D721Med (cell line): Measurements from ENCODE around the gene FIGLA.

Experiments
- DNase-seq: peaks from one replicate; pipeline ENCODE4 v3.0.0; 2011; ENCODE audit warnings: low spot score; ENCODE audit not compliant: insufficient read length
- FAIRE-seq: peaks from 2 replicates; lab custom pipeline; 2011; peaks lifted over from hg19 to GRCh38; lab: Jason Lieb, UNC
- CTCF ChIP-seq: IDR thresholded peaks from 2 replicates; pipeline ENCODE4 v1.5.1; 2012; ENCODE audit warnings: mild to moderate bottlenecking, control low read depth; ENCODE audit not compliant: insufficient read depth; ENCODE audit errors: missing control alignments

FIGLA gene

DNA sequence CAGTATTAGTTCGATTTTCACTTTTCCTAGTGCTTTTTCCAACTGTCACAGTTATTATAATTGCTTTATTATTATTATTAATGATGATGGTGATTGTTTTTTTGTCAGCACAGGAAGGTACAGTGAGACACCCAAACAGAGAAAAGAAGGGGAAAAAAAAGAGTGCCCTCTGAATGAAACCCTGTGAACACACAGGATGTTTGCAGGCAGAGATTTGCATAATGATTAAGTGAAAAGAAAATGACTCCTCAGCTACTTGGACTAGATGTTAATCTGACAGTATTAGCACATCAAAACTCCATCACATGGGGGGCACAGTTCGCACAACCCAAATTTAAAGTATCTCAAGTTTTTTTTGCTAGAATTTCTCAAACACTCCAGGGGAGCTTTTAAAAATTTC lies 55.4 kb downstream of the FIGLA start:
- FAIRE-seq: no peak
- DNase-seq: no peak
- no peak for TF ChIP-seq CTCF

GRCh38 chr2:70733646-70734180 lies 56.7 kb downstream of the FIGLA start:
- DNase-seq: no peak
- no peak for FAIRE-seq
- no peak for TF ChIP-seq CTCF

- FAIRE-seq (no peak), DNase-seq (no peak)
- TF ChIP-seq CTCF: no peak
These were observed 57.4 kb downstream of the FIGLA start for GRCh38 chr2:70732766-70733645.

DNA sequence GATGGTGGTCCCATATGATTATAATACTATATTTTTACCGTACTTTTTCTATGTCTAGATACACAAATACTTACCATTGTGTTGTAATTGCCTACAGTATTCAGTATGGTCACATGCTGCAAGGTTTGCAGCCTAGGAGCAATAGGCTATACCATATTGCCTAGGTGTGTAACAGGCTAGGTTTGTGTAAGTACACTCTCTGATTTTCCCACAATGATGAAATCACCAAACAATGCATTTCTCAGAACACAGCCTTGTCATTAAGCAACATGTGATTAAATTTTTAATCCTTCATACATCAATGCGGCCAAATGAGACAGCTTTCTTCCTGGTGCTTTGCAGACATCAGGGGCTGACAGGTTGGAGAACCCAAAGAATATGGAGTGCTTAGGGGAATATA lies 59.7 kb downstream of the FIGLA start:
- no peak for TF ChIP-seq CTCF
- FAIRE-seq (no peak), DNase-seq (no peak)

DNA sequence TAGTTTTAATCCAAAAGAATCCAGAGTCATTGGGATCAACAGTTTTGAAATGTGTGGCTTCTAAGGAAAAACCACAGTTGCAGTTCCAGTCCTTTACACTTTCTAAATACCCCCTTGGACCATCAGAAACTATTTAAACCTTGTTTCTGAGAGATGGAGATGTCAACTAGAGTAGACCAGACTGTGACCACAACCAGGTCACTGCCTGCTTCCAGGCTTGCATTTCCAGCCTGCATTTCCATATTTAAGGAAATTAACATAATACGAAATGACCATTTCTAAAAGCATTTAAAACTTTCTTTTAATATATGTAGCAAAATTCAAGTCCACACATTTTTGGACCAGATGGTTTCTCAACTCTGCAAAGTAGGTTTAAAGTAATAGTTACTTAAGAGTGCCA lies 60.8 kb downstream of the FIGLA start:
- FAIRE-seq: no peak
- no peak for DNase-seq

GRCh38 chr2:70728128-70728527 lies 62.3 kb downstream of the FIGLA start:
- no peak for FAIRE-seq
- DNase-seq: no peak

More for the DNA sequence above, 60.8 kb downstream of the FIGLA start:
- no peak for TF ChIP-seq CTCF

More at GRCh38 chr2:70728128-70728527, 62.3 kb downstream of the FIGLA start:
- no peak for TF ChIP-seq CTCF
